ENCODE results near the gene ZNF195.

- no peak for TF ChIP-seq CTCF (conservative IDR thresholded peaks at IDR 0.05; ENCODE audit: low read depth, low read length)
- TF ChIP-seq EZH2 (IDR thresholded peaks at IDR 0.05; ENCODE audit: borderline replicate concordance, low read depth, low read length, poor library complexity, severe bottlenecking): no peak
Measured at GRCh38 chr11:3338569-3339339, 40.2 kb downstream of the ZNF195 start.

All from A673 (cell line).